CD4-positive, alpha-beta T cell (primary cell): ENCODE measurements around the gene RAB31. TPM values are rescaled to one million over a fixed set of nuclear protein-coding genes. Genes with fewer than 3 reads are reported as not detected.

Experiments
- ATAC-seq: fragments of 200-7000 bp; cut with Tn5 transposase; one replicate; pipeline ENCODE4 v1.10.0; 2022; ENCODE audit warnings: mild to moderate bottlenecking; ENCODE audit not compliant: poor library complexity
- CTCF ChIA-PET: fragments of 350-600 bp; sonication (Branson Sonifier 250); formaldehyde crosslinking; loops from one replicate; lab custom pipeline; 2021; ENCODE audit warnings: antibody characterized with exemption, inconsistent platforms; lab: Charles Lee
- POLR2A ChIA-PET: fragments of 350-600 bp; sonication (Branson Sonifier 250); formaldehyde crosslinking; loops from one replicate; lab custom pipeline; 2021; ENCODE audit warnings: antibody characterized with exemption, inconsistent platforms; lab: Charles Lee
- DNase-seq, 14 experiments: peaks; one replicate each; pipeline ENCODE4 v3.0.0-alpha.2; 2013 to 2020; ENCODE audit warnings: mixed read lengths in 2 of 14
- H3K27ac ChIP-seq, 2 donors: one replicate each; pipeline versions ENCODE4 v1.5.1 to v1.7.0; 2013; ENCODE audit warnings: low read length in 2 of 2, low read depth in 1 of 2, mild to moderate bottlenecking in 1 of 2
- H3K27me3 ChIP-seq, 2 experiments: 1 replicate in 1 of 2; 2 replicates in 1 of 2; pipeline versions ENCODE4 v1.6.1 to v1.7.0; 2013; ENCODE audit warnings: low read length in 2 of 2, control low read depth in 1 of 2, mild to moderate bottlenecking in 1 of 2, moderate library complexity in 1 of 2; ENCODE audit not compliant: insufficient read depth in 2 of 2, control insufficient read depth in 1 of 2
- H3K36me3 ChIP-seq: one replicate; pipeline ENCODE4 v1.6.1; 2013; ENCODE audit warnings: low read length, control low read depth; ENCODE audit not compliant: insufficient read depth
- H3K4me1 ChIP-seq: one replicate; pipeline ENCODE4 v1.6.1; 2013; ENCODE audit warnings: low read length, control low read depth; ENCODE audit not compliant: insufficient read depth
- H3K4me3 ChIP-seq: one replicate; pipeline ENCODE4 v1.5.1; 2013; ENCODE audit warnings: mild to moderate bottlenecking, low read length, moderate library complexity
- H3K9me3 ChIP-seq, 2 experiments: 1 replicate in 1 of 2; 2 replicates in 1 of 2; pipeline versions ENCODE4 v1.6.1 to v1.7.0; 2013; ENCODE audit warnings: low read length in 2 of 2, mild to moderate bottlenecking in 2 of 2, control low read depth in 1 of 2, moderate library complexity in 1 of 2; ENCODE audit not compliant: control insufficient read depth in 1 of 2, insufficient read depth in 1 of 2
- H3K27ac Mint-ChIP-seq: one replicate; pipeline ENCODE4 v1.8.0; 2020; ENCODE audit warnings: mixed read lengths
- H3K27me3 Mint-ChIP-seq: one replicate; pipeline ENCODE4 v1.8.0; 2021; ENCODE audit warnings: mixed read lengths
- H3K36me3 Mint-ChIP-seq: one replicate; pipeline ENCODE4 v1.8.0; 2021; ENCODE audit warnings: low read depth, mixed read lengths
- H3K4me1 Mint-ChIP-seq: one replicate; pipeline ENCODE4 v1.8.0; 2021; ENCODE audit warnings: low read depth, mixed read lengths
- H3K4me3 Mint-ChIP-seq: one replicate; pipeline ENCODE4 v1.8.0; 2020; ENCODE audit warnings: mild to moderate bottlenecking, mixed read lengths
- H3K9me3 Mint-ChIP-seq: one replicate; pipeline ENCODE4 v1.8.0; 2020; ENCODE audit warnings: mixed read lengths
- CTCF ChIP-seq: fragments of 200-600 bp; IDR thresholded peaks from one replicate; pipeline ENCODE4 v1.8.0; 2022; ENCODE audit warnings: antibody characterized with exemption, mild to moderate bottlenecking
- intact Hi-C, 2 experiments: fragments of 100-400 bp; cut with DNase I in 1 of 2; cut with micrococcal nuclease in 1 of 2; formaldehyde crosslinking; loops; one replicate each; pipeline versions ENCODE4 v1.15.1 to v1.9.0; 2023 to 2025; cut with DNase I, micrococcal nuclease
- total RNA-seq, 174 experiments: library from RNA in 2 of 174; stranded (reverse) in 2 of 174; gene quantifications; one replicate each; pipeline ENCODE4 v1.2.3 and lab custom pipeline; 2021 to 2026

Gene RAB31
- total RNA-seq, 2 experiments from 2014 or later = 1.1 to 1.3 TPM

GRCh38 chr18:9910071-9910470 is 202.0 kb downstream of the RAB31 start:
- H3K4me3 ChIP-seq = no peak overlapping the region
- CTCF ChIA-PET = no interaction called here
- H3K27me3 ChIP-seq = peaks cover 3 to 5% of the 10 kb centered on the region in 2 experiments
- Mint-ChIP-seq H3K4me3 (no peak overlapping the region), H3K27me3 (peaks cover 35% of the 10 kb centered on the region), H3K36me3 (peaks cover 3% of the 10 kb centered on the region), H3K4me1 (peaks cover 13% of the 10 kb centered on the region), H3K9me3 (no peaks in the 10 kb centered on the region), H3K27ac (no peak overlapping the region)
- ATAC-seq = no peak
- no peak overlapping the region for H3K27ac ChIP-seq
- DNase-seq = no peak
- H3K36me3 ChIP-seq = no peaks in the 10 kb centered on the region
- H3K9me3 ChIP-seq = no peaks in the 10 kb centered on the region
- POLR2A ChIA-PET = no interaction called here
- TF ChIP-seq CTCF = no peak
- H3K4me1 ChIP-seq = peaks cover 6% of the 10 kb centered on the region
- intact Hi-C loops = loop anchor here (5.0 to 10.0 kb wide), 8 partner anchors 293 to 1942 kb away; partner anchors contain the start of genes NDUFV2 (in 2 of the 2), CHMP1B (in 1 of the 2), PPP4R1 (in 1 of the 2) and RALBP1 (in 1 of the 2)

DNA sequence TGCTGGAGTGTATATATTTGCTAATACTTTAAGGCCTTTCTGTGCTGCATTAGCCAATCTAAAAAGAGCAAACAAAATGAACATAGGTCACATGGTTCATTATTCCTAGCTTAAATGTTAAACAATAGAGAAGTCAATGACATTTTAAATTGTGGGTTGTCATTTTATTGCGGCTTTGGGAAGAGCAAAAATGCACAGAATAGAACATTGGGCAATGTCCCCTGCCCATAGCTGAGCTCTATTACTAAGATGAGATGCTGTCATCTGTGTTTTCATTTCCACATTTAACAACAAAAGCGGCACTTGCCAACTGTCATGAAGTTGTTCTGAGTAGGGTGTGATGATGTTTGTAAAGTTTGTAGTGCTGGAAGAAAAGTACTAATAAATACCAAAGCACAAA is 202.6 kb downstream of the RAB31 start:
- Mint-ChIP-seq H3K27me3 (peaks cover 32% of the 10 kb centered on the region), H3K9me3 (no peaks in the 10 kb centered on the region), H3K27ac (no peak overlapping the region), H3K4me1 (peaks cover 19% of the 10 kb centered on the region), H3K4me3 (no peak overlapping the region), H3K36me3 (peaks cover 6% of the 10 kb centered on the region)
- TF ChIP-seq CTCF = no peak
- Histone ChIP-seq H3K36me3 (no peaks in the 10 kb centered on the region), H3K4me3 (no peak overlapping the region), H3K9me3 (no peaks in the 10 kb centered on the region), H3K27ac (no peak overlapping the region), H3K27me3 (peaks cover 3 to 5% of the 10 kb centered on the region in 2 experiments), H3K4me1 (peaks cover 6% of the 10 kb centered on the region)
- intact Hi-C loops = loop anchor here (5.0 to 10.0 kb wide), 8 partner anchors 293 to 1942 kb away; partner anchors contain the start of genes NDUFV2 (in 2 of the 2), CHMP1B (in 1 of the 2), PPP4R1 (in 1 of the 2) and RALBP1 (in 1 of the 2)
- DNase-seq (peak in 1 of 14 experiments; percentile 29), ATAC-seq (no peak)
- ChIA-PET CTCF (no interaction called here), POLR2A (no interaction called here)

GRCh38 chr18:9911226-9911625 is 203.1 kb downstream of the RAB31 start:
- Mint-ChIP-seq H3K4me1 (peaks cover 24% of the 10 kb centered on the region), H3K27me3 (peaks cover 26% of the 10 kb centered on the region), H3K36me3 (peaks cover 6% of the 10 kb centered on the region), H3K9me3 (no peaks in the 10 kb centered on the region), H3K27ac (no peak overlapping the region), H3K4me3 (no peak overlapping the region)
- Histone ChIP-seq H3K27ac (no peak overlapping the region), H3K4me3 (no peak overlapping the region), H3K9me3 (no peaks in the 10 kb centered on the region), H3K27me3 (peaks cover 3 to 5% of the 10 kb centered on the region in 2 experiments), H3K4me1 (peaks cover 9% of the 10 kb centered on the region), H3K36me3 (no peaks in the 10 kb centered on the region)
- CTCF ChIA-PET = no interaction called here
- intact Hi-C loops = loop anchor here (5.0 to 10.0 kb wide), 8 partner anchors 294 to 1941 kb away; partner anchors contain the start of genes NDUFV2 (in 2 of the 2), CHMP1B (in 1 of the 2), PPP4R1 (in 1 of the 2) and RALBP1 (in 1 of the 2)
- DNase-seq = no peak
- POLR2A ChIA-PET = no interaction called here
- ATAC-seq = no peak
- TF ChIP-seq CTCF = no peak

Other genes starting within 250 kb of the RAB31 start
- gene RALBP1, start 232.8 kb upstream of the RAB31 start, total RNA-seq = 1 to 10 TPM; 6.5 to 7.8 TPM
- gene PPP4R1, start 93.7 kb upstream of the RAB31 start, total RNA-seq = 10 to 100 TPM; 35.7 to 40.2 TPM
- gene TXNDC2, start 177.7 kb downstream of the RAB31 start, total RNA-seq = not detected
- 100 to 1,000 TPM; 162 to 177 TPM for gene VAPA, start 205.7 kb downstream of the RAB31 start, total RNA-seq